HG03571 (cell line): Measurements from ENCODE around the gene MXD4.
"Not testable (repeated sequence)": the region's sequence is repeated elsewhere in the genome, so short reads cannot be mapped to it uniquely, and the experiment has no call there.

Experiments
- ATAC-seq: cut with Tn5 transposase; IDR thresholded peaks from one replicate; pipeline ENCODE4 v1.9.1; 2021; ENCODE audit not compliant: unreplicated experiment

The MXD4 gene

GRCh38 chr4:2276581-2277325 is 14.8 kb upstream of the MXD4 start:
- no peak for ATAC-seq

GRCh38 chr4:2275546-2276251 is 13.8 kb upstream of the MXD4 start:
- ATAC-seq: no peak

- not testable (repeated sequence) for ATAC-seq
Measured at GRCh38 chr4:2275044-2275397, 13.1 kb upstream of the MXD4 start.

GRCh38 chr4:2274320-2275043 is 12.6 kb upstream of the MXD4 start:
- ATAC-seq: no peak

- ATAC-seq: no peak
Measured at GRCh38 chr4:2273657-2274319, 11.9 kb upstream of the MXD4 start.

- ATAC-seq: no peak
Measured at GRCh38 chr4:2273221-2273620, 11.3 kb upstream of the MXD4 start.

- no peak for ATAC-seq
Measured at GRCh38 chr4:2272828-2273120, 10.9 kb upstream of the MXD4 start.

GRCh38 chr4:2272026-2272827 is 10.3 kb upstream of the MXD4 start:
- ATAC-seq: no peak

GRCh38 chr4:2271279-2272025 is 9.5 kb upstream of the MXD4 start:
- no peak for ATAC-seq

- ATAC-seq: no peak
Measured at GRCh38 chr4:2270341-2271165, 8.6 kb upstream of the MXD4 start.

- ATAC-seq: no peak
Measured at GRCh38 chr4:2269618-2270163, 7.8 kb upstream of the MXD4 start.

GRCh38 chr4:2269206-2269531 is 7.3 kb upstream of the MXD4 start:
- ATAC-seq: no peak

GRCh38 chr4:2268357-2269205 is 6.7 kb upstream of the MXD4 start:
- no peak for ATAC-seq

- ATAC-seq: no peak
Measured at GRCh38 chr4:2267841-2268240, 5.9 kb upstream of the MXD4 start.

- no peak for ATAC-seq
Measured at GRCh38 chr4:2267320-2267811, 5.5 kb upstream of the MXD4 start.

GRCh38 chr4:2266821-2267220 is 4.9 kb upstream of the MXD4 start:
- no peak for ATAC-seq

- no peak for ATAC-seq
Measured at GRCh38 chr4:2266181-2266580, 4.3 kb upstream of the MXD4 start.
